ENCODE measurements around the gene TMUB2. TPM values are rescaled to one million over a fixed set of nuclear protein-coding genes. Genes with fewer than 3 reads are reported as not detected.

Gene TMUB2
- total and polyA plus RNA-seq, 2 of the 13 experiments (the other 11 are each of a cell fraction or from before 2014, with no cell fraction given) = 26.9 to 50.8 TPM

DNA sequence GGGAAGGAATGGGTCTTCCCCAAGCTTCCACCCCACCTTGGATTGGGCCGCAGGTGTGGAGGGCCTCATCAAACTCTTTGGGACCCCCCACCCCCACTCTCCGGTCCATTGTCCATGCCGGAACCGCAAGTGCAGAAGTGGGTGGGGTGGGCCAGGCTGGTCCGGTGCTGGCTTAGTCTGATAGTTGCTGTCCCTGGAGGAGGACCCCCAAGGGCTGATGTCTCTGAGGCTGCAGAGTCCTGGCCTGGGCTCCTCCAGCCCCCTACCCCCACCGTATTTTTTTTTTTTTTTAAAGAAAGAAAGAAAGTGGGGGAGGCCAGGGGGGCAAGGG, 20.0 kb downstream of the TMUB2 start:
- no peak overlapping the region for H3K4me2 ChIP-seq (ENCODE audit: low read depth, low read length)
- ChIA-PET CTCF (ENCODE audit: low intra/inter-chr PET ratio, low total read pairs) (no interaction called here), POLR2A (interaction anchor here (1.2 to 2.1 kb wide), 3 partner anchors 10 to 14 kb away, joined by 3 to 9 read pairs (median 4); no protein-coding TSS in a partner anchor)
- intact Hi-C loops (cut with micrococcal nuclease; ENCODE audit: unreplicated experiment) = no loop called here
- no peak overlapping the region for H3K9ac ChIP-seq (ENCODE audit: insufficient read depth, low read depth, low read length)
- BruUV-seq (replicated peaks) = no TSS peak
- no peak overlapping the region for H3K27ac ChIP-seq (ENCODE audit: extremely low read length, insufficient read depth, low read length)
- ATAC-seq = no peak
- no peak for TF ChIP-seq ZNF292 (CRISPR knock-in tag; IDR thresholded peaks at IDR 0.05; ENCODE audit: borderline replicate concordance, low read depth)
- TF ChIP-seq TOE1 (CRISPR knock-in tag; IDR thresholded peaks at IDR 0.05) = no peak
- peak; percentile 43 for TF ChIP-seq AGO2 (optimal IDR thresholded peaks at IDR 0.05; ENCODE audit: low read depth, low read length)
- TF ChIP-seq FOXJ3 (CRISPR knock-in tag; IDR thresholded peaks at IDR 0.05; ENCODE audit: borderline replicate concordance) = no peak
- peak; percentile 38 for TF ChIP-seq TAF15 (IDR thresholded peaks at IDR 0.05; ENCODE audit: low read depth, low read length, poor library complexity, severe bottlenecking)
- no peak for TF ChIP-seq CHCHD3 (CRISPR knock-in tag; IDR thresholded peaks at IDR 0.05)
- WGBS (ENCODE audit: low lambda C conversion rate) = 95% methylated on average over 6 of the region's 6 CpGs
- peaks cover 17% of the 10 kb centered on the region; the same call in 1 of the 2 replicates for H3K4me1 ChIP-seq (ENCODE audit: insufficient read depth, low read length)
- H3K4me3 ChIP-seq (replicated peaks in 1 of 3; ENCODE audit: insufficient read depth in 1 of 3, low read depth in 2 of 3, low read length in 3 of 3) = no peak overlapping the region
- H3K9me3 ChIP-seq (ENCODE audit: low read length) = no peaks in the 10 kb centered on the region
- peaks cover 22 to 45% of the 10 kb centered on the region in 2 experiments for H3K36me3 ChIP-seq (replicated peaks in 1 of 2; ENCODE audit: control insufficient read depth in 1 of 2, insufficient read depth in 2 of 2, low read length in 2 of 2)
- H4K20me1 ChIP-seq (ENCODE audit: insufficient read depth, low read length) = no peaks in the 10 kb centered on the region
- no peaks in the 10 kb centered on the region for H3K27me3 ChIP-seq (ENCODE audit: control insufficient read depth in 1 of 2, insufficient read depth in 2 of 2, low read length in 2 of 2)
- H3K79me2 ChIP-seq (ENCODE audit: insufficient read depth, low read length) = no peaks in the 10 kb centered on the region
- in situ Hi-C loops (cut with HindIII; ENCODE audit: extremely low pct_ligation_motif_present, low pct_unique_long_range_greater_than_20kb) = no loop called here
- no peak for DNase-seq (ENCODE audit: low spot score)
- no peak overlapping the region for H2AFZ ChIP-seq (ENCODE audit: low read length)
- FAIRE-seq = no peak

GRCh38 chr17:44207319-44207718, 20.5 kb downstream of the TMUB2 start:
- DNase-seq (ENCODE audit: low spot score) (no peak), FAIRE-seq (no peak), ATAC-seq (no peak)
- intact Hi-C loops (cut with micrococcal nuclease; ENCODE audit: unreplicated experiment) (no loop called here), in situ Hi-C loops (cut with HindIII; ENCODE audit: extremely low pct_ligation_motif_present, low pct_unique_long_range_greater_than_20kb) (no loop called here)
- peaks cover 16% of the 10 kb centered on the region; the same call in 1 of the 2 replicates for H3K4me1 ChIP-seq (ENCODE audit: insufficient read depth, low read length)
- no peaks in the 10 kb centered on the region for H3K79me2 ChIP-seq (ENCODE audit: insufficient read depth, low read length)
- BruUV-seq (replicated peaks) = no TSS peak
- ChIA-PET POLR2A (interaction anchor here (2.1 kb wide), 1 partner anchor 11 kb away, joined by 9 read pairs; no protein-coding TSS in a partner anchor), CTCF (ENCODE audit: low intra/inter-chr PET ratio, low total read pairs) (no interaction called here)
- no peaks in the 10 kb centered on the region for H3K9me3 ChIP-seq (ENCODE audit: low read length)
- no peak overlapping the region for H3K4me3 ChIP-seq (replicated peaks in 1 of 3; ENCODE audit: insufficient read depth in 1 of 3, low read depth in 2 of 3, low read length in 3 of 3)
- no peaks in the 10 kb centered on the region for H4K20me1 ChIP-seq (ENCODE audit: insufficient read depth, low read length)
- WGBS (ENCODE audit: low lambda C conversion rate) = 95% methylated on average over 17 of the region's 17 CpGs
- H3K9ac ChIP-seq (ENCODE audit: insufficient read depth, low read depth, low read length) = no peak overlapping the region
- no peak overlapping the region for H2AFZ ChIP-seq (ENCODE audit: low read length)
- no peaks in the 10 kb centered on the region for H3K27me3 ChIP-seq (ENCODE audit: control insufficient read depth in 1 of 2, insufficient read depth in 2 of 2, low read length in 2 of 2)
- no peak overlapping the region for H3K4me2 ChIP-seq (ENCODE audit: low read depth, low read length)
- H3K36me3 ChIP-seq (replicated peaks in 1 of 2; ENCODE audit: control insufficient read depth in 1 of 2, insufficient read depth in 2 of 2, low read length in 2 of 2) = peaks cover 22 to 46% of the 10 kb centered on the region in 2 experiments
- H3K27ac ChIP-seq (ENCODE audit: extremely low read length, insufficient read depth, low read length) = no peak overlapping the region
- TF ChIP-seq ZNF484 (CRISPR knock-in tag; IDR thresholded peaks at IDR 0.05; ENCODE audit: borderline replicate concordance, low read depth) (no peak), ZNF33A (CRISPR knock-in tag; IDR thresholded peaks at IDR 0.05; ENCODE audit: borderline replicate concordance) (no peak), ZMYM4 (CRISPR knock-in tag; IDR thresholded peaks at IDR 0.05) (no peak), ZBTB44 (CRISPR knock-in tag; IDR thresholded peaks at IDR 0.05) (no peak), PTBP1 (IDR thresholded peaks at IDR 0.05; ENCODE audit: low read depth, low read length, poor library complexity, severe bottlenecking) (no peak), KLF9 (CRISPR knock-in tag; IDR thresholded peaks at IDR 0.05; ENCODE audit: low read depth) (no peak), PCBP1 (IDR thresholded peaks at IDR 0.05; ENCODE audit: borderline replicate concordance, low read depth, low read length) (no peak), ZNF10 (CRISPR knock-in tag; IDR thresholded peaks at IDR 0.05; ENCODE audit: borderline replicate concordance, low read depth) (no peak)
- TF ChIP-seq, protein P1, sequence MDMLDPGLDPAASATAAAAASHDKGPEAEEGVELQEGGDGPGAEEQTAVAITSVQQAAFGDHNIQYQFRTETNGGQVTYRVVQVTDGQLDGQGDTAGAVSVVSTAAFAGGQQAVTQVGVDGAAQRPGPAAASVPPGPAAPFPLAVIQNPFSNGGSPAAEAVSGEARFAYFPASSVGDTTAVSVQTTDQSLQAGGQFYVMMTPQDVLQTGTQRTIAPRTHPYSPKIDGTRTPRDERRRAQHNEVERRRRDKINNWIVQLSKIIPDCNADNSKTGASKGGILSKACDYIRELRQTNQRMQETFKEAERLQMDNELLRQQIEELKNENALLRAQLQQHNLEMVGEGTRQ (IDR thresholded peaks at IDR 0.05; ENCODE audit: low read depth, low read length) = no peak
- TF ChIP-seq, protein P1 (CRISPR knock-in tag; IDR thresholded peaks at IDR 0.05; ENCODE audit: borderline replicate concordance) = no peak

Data from HepG2 (cell line).